GM18868 (cell line): ENCODE results near the gene PHLDB1.
"Not testable (repeated sequence)": the region's sequence is repeated elsewhere in the genome, so short reads cannot be mapped to it uniquely, and the experiment has no call there.

Experiments
- ATAC-seq: cut with Tn5 transposase; IDR thresholded peaks from one replicate; pipeline ENCODE4 v1.9.1; 2021; ENCODE audit warnings: mild to moderate bottlenecking, moderate library complexity; ENCODE audit not compliant: unreplicated experiment

Gene PHLDB1

GRCh38 chr11:118605116-118605867 is 2.1 kb upstream of the PHLDB1 start:
- no peak for ATAC-seq

- no peak for ATAC-seq
Measured at GRCh38 chr11:118606157-118606843, 1.1 kb upstream of the PHLDB1 start.

- no peak for ATAC-seq
Measured at GRCh38 chr11:118606844-118607228, 579 bp upstream of the PHLDB1 start.

GRCh38 chr11:118608360-118609227 is 1.2 kb downstream of the PHLDB1 start:
- no peak for ATAC-seq

GRCh38 chr11:118609380-118610224 is 2.2 kb downstream of the PHLDB1 start:
- no peak for ATAC-seq

- no peak for ATAC-seq
Measured at GRCh38 chr11:118610225-118610772, 2.9 kb downstream of the PHLDB1 start.

GRCh38 chr11:118610773-118611432 is 3.5 kb downstream of the PHLDB1 start:
- ATAC-seq = peak; percentile 61

- not testable (repeated sequence) for ATAC-seq
Measured at GRCh38 chr11:118611433-118611795, 4.0 kb downstream of the PHLDB1 start.

- no peak for ATAC-seq
Measured at GRCh38 chr11:118612378-118612777, 5.0 kb downstream of the PHLDB1 start.

- ATAC-seq = no peak
Measured at GRCh38 chr11:118614511-118614910, 7.1 kb downstream of the PHLDB1 start.

- ATAC-seq = no peak
Measured at GRCh38 chr11:118615282-118615975, 8.0 kb downstream of the PHLDB1 start.

GRCh38 chr11:118615976-118616371 is 8.6 kb downstream of the PHLDB1 start:
- no peak for ATAC-seq

- ATAC-seq = no peak
Measured at GRCh38 chr11:118618115-118618990, 10.9 kb downstream of the PHLDB1 start.

- ATAC-seq = no peak
Measured at GRCh38 chr11:118618991-118619375, 11.6 kb downstream of the PHLDB1 start.

GRCh38 chr11:118619444-118620197 is 12.2 kb downstream of the PHLDB1 start:
- ATAC-seq = no peak

- no peak for ATAC-seq
Measured at GRCh38 chr11:118620529-118621070, 13.2 kb downstream of the PHLDB1 start.

- no peak for ATAC-seq
Measured at GRCh38 chr11:118621071-118621783, 13.8 kb downstream of the PHLDB1 start.
